HEK293T (cell line): ENCODE results near the gene ZNF618.

Source experiments
- CTCF ChIA-PET: fragments of 350-600 bp; formaldehyde crosslinking; extraction: SDS; loops from one replicate; lab custom pipeline; 2021; ENCODE audit warnings: antibody characterized with exemption, inconsistent platforms; lab: Yijun Ruan, JAX
- POLR2A ChIA-PET: fragments of 350-600 bp; formaldehyde crosslinking; extraction: SDS; loops from one replicate; lab custom pipeline; 2020; ENCODE audit warnings: antibody characterized with exemption, inconsistent platforms; lab: Yijun Ruan, JAX
- DNase-seq: peaks from one replicate; pipeline ENCODE4 v3.0.0; 2012; ENCODE audit warnings: mixed read lengths; ENCODE audit errors: extremely low spot score
- ARNT ChIP-seq: fragments of 450-650 bp; IDR thresholded peaks from 2 replicates; pipeline ENCODE4 v1.6.1; 2017; ENCODE audit warnings: mild to moderate bottlenecking
- BHLHE40 ChIP-seq: fragments of 450-650 bp; IDR thresholded peaks from 2 replicates; pipeline ENCODE4 v1.6.1; 2016; ENCODE audit warnings: mild to moderate bottlenecking, moderate library complexity, borderline replicate concordance
- CTBP1 ChIP-seq: fragments of 450-650 bp; IDR thresholded peaks from 2 replicates; pipeline ENCODE4 v1.6.1; 2016; ENCODE audit warnings: borderline replicate concordance
- ELF4 ChIP-seq: fragments of 450-650 bp; IDR thresholded peaks from 2 replicates; pipeline ENCODE4 v1.6.1; 2017; ENCODE audit warnings: antibody characterized with exemption
- FOXA1 ChIP-seq: fragments of 450-650 bp; IDR thresholded peaks from 2 replicates; pipeline ENCODE4 v1.6.1; 2016; ENCODE audit warnings: mild to moderate bottlenecking
- FOXK2 ChIP-seq: fragments of 450-650 bp; IDR thresholded peaks from 2 replicates; pipeline ENCODE4 v1.6.1; 2016; ENCODE audit warnings: mild to moderate bottlenecking
- FOXM1 ChIP-seq: fragments of 450-650 bp; IDR thresholded peaks from 2 replicates; pipeline ENCODE4 v1.6.1; 2017; ENCODE audit warnings: mild to moderate bottlenecking, borderline replicate concordance
- HDGF ChIP-seq: fragments of 450-650 bp; IDR thresholded peaks from 2 replicates; pipeline ENCODE4 v1.6.1; 2017; ENCODE audit warnings: antibody characterized with exemption, borderline replicate concordance
- L3MBTL2 ChIP-seq: fragments of 450-650 bp; conservative IDR thresholded peaks from 2 replicates; pipeline ENCODE4 v1.6.1; 2016; ENCODE audit warnings: mild to moderate bottlenecking
- LEF1 ChIP-seq: fragments of 450-650 bp; IDR thresholded peaks from 2 replicates; pipeline ENCODE4 v1.6.1; 2017; ENCODE audit warnings: mild to moderate bottlenecking, borderline replicate concordance
- NFRKB ChIP-seq: fragments of 450-650 bp; IDR thresholded peaks from 2 replicates; pipeline ENCODE4 v1.6.1; 2016; ENCODE audit warnings: mild to moderate bottlenecking, moderate library complexity
- SP1 ChIP-seq: fragments of 450-650 bp; IDR thresholded peaks from 2 replicates; pipeline ENCODE4 v1.6.1; 2017
- SUZ12 ChIP-seq: fragments of 450-650 bp; IDR thresholded peaks from 2 replicates; pipeline ENCODE4 v1.6.1; 2016; ENCODE audit warnings: mild to moderate bottlenecking
- TARDBP ChIP-seq: fragments of 450-650 bp; IDR thresholded peaks from 2 replicates; pipeline ENCODE4 v1.6.1; 2016
- ZNF384 ChIP-seq: fragments of 450-650 bp; IDR thresholded peaks from 2 replicates; pipeline ENCODE4 v1.6.1; 2016
- TF ChIP-seq, protein P1 (sequence below): fragments of 450-650 bp; IDR thresholded peaks from 2 replicates; pipeline ENCODE4 v1.6.1; 2016

Gene ZNF618

DNA sequence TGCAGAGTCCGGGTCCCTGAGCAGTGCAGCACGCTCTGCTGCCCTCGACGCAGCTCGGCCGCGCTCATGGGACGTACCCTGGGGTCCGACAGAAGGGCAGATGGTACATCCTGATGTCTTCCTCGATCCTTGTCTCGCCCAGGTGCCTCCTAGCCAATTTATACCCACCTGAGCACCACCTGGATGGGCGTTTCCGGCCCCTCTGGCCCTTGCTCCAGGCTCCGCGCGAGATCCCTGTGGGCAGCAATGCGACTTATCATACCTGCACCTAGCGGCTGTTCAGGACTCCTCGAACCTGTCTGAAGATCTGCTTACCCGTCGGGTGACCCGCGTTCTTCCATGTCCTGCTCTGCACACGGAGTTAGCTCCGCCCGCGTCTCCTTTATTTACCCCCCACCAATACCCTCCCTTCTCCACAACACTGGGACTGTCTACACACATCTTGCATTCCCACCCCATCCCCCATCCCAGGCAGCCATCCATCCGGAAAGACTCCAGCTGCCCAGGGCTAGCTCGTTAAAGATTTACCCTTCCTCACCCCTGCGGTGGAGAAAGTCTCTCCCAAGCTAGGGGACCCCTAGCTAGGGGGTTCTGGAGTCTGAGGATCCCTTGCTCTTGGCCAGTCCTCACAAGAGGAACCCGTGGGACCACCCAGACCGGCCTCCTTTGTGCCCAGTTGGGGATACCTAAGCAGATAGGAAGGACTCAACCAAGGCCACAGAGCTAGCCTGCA lies 223.0 kb downstream of the ZNF618 start, which contains the start of gene KIF12:
KIF12 (minus strand) TSS at position 357 of the 733 bp plus-strand sequence; CDS start at position 341, 16 bp downstream.
- TF ChIP-seq, protein P1, sequence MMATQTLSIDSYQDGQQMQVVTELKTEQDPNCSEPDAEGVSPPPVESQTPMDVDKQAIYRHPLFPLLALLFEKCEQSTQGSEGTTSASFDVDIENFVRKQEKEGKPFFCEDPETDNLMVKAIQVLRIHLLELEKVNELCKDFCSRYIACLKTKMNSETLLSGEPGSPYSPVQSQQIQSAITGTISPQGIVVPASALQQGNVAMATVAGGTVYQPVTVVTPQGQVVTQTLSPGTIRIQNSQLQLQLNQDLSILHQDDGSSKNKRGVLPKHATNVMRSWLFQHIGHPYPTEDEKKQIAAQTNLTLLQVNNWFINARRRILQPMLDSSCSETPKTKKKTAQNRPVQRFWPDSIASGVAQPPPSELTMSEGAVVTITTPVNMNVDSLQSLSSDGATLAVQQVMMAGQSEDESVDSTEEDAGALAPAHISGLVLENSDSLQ: no peak
- TF ChIP-seq ELF4 (no peak), FOXM1 (no peak)
- no peak for DNase-seq
- POLR2A ChIA-PET: no interaction called here
- CTCF ChIA-PET: interaction anchor here (1.2 to 1.7 kb wide), 4 partner anchors 9 to 192 kb away, joined by 3 to 8 read pairs (median 5); no protein-coding TSS in a partner anchor

DNA sequence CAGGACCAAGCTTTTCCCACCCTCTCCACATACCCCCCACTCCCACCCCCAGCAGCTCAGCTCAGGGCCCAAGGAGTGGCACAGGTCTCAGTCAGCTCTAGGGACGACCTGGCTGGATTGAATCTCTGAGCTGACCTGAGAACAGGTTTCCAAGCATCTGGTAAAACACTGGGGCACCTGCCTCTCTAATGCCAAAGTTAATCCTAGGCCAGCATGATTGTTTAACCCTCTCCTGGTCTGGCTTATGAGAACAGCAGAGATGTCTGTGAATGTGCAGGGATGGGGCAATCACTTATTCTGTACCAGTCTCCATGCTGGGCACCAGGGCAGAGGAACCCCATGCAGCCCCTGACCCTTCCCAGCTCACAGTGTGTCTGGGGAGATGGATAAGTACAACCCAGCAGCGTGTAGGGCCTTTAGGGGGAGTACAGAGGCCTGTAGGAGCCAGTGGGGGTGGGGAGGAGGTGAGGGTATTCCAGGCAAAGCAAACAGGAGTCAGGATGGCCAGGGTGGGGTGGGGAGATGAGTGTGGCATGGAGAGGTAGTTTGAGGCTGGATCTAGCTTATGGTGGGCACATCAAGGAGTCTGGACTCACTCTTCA lies 223.7 kb downstream of the ZNF618 start:
- DNase-seq: no peak
- ChIA-PET POLR2A (no interaction called here), CTCF (interaction anchor here (0.6 to 1.7 kb wide), 5 partner anchors 8 to 684 kb away, joined by 3 to 8 read pairs (median 5); no protein-coding TSS in a partner anchor)
- TF ChIP-seq FOXA1: no peak
- TF ChIP-seq FOXM1: no peak
- no peak for TF ChIP-seq HDGF
- no peak for TF ChIP-seq LEF1
- TF ChIP-seq CTBP1: no peak
- no peak for TF ChIP-seq NFRKB
- no peak for TF ChIP-seq SUZ12
- no peak for TF ChIP-seq ARNT

DNA sequence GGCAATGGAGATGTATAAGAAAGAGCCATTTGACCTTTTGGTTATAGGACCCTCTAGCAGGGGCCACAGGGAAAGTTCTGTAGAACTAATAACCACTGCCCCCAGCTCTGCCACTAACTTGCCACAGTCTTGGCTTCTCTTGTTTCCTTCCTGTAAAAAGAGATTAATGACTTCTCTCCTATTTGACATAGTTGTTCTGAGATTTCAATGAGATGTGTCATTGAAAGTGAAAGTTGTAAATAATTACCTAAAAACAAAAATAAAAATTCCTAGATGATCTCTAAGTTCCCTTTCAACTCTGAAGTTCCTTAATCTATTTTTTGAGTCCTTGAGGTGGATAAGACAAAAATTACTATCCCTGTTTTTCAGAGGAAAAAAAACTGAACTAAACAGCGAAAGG lies 224.4 kb downstream of the ZNF618 start:
- TF ChIP-seq ZNF384: no peak
- no peak for TF ChIP-seq SUZ12
- TF ChIP-seq L3MBTL2: no peak
- TF ChIP-seq NFRKB: no peak
- no peak for TF ChIP-seq HDGF
- TF ChIP-seq SP1: no peak
- TF ChIP-seq LEF1: no peak
- TF ChIP-seq ELF4: no peak
- TF ChIP-seq CTBP1: no peak
- TF ChIP-seq FOXK2: no peak
- no peak for TF ChIP-seq TARDBP
- DNase-seq: no peak
- ChIA-PET CTCF (no interaction called here), POLR2A (no interaction called here)

DNA sequence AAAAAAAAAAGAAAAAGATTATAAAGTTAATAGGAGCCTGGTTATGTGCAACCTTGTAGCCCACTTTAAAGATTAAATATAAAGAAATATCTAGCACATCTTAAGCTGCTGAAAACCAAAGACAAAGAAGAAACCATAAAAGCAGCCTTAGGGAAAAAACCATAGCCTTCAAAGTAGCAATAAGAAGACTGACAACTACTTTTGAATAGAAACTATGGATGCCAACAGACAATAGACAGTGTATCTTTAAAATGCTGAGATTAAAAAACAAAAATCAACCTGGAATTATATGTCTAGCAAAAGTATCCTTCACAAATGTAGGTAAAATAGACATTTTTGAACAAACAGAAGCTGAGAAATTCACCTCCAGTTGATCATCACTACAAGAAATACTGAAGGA lies 226.4 kb downstream of the ZNF618 start:
- ChIA-PET CTCF (interaction anchor here (1.5 kb wide), 1 partner anchor 189 kb away, joined by 5 read pairs; no protein-coding TSS in a partner anchor), POLR2A (no interaction called here)
- DNase-seq: no peak
- no peak for TF ChIP-seq BHLHE40
- no peak for TF ChIP-seq SUZ12
- peak; percentile 57; the same call in 1 of the 2 replicates for TF ChIP-seq ZNF384

DNA sequence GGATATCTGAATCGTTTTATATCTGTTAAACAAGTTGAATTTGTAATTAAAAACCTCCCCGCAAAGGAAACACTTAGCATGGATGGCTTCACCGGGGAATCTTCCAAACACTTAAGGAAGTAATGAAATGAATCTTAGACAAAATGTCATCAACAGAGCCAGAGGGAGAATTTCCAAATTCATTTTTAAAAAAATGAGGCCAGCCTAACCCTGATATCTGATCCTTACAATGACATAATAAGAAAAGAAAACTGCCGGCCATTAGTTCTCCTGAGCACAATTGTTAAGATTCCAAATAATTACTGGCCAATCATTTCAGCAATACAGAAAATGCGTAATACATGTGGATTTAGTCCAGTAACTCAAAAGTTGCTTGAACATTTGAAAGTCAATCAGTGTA lies 229.1 kb downstream of the ZNF618 start:
- ChIA-PET CTCF (interaction anchor here (2.2 kb wide), 1 partner anchor 185 kb away, joined by 10 read pairs; no protein-coding TSS in a partner anchor), POLR2A (no interaction called here)
- no peak for DNase-seq
- TF ChIP-seq L3MBTL2: no peak
- TF ChIP-seq ZNF384: no peak
- TF ChIP-seq, protein P1: no peak
- TF ChIP-seq LEF1: no peak
- TF ChIP-seq TARDBP: no peak
- TF ChIP-seq NFRKB: no peak
- TF ChIP-seq FOXK2: no peak
